Lung (tissue), 12 donors: ENCODE results near the gene CSPG4. TPM values are rescaled to one million over a fixed set of nuclear protein-coding genes. Genes with fewer than 3 reads are reported as not detected.
"Not testable (repeated sequence)": the region's sequence is repeated elsewhere in the genome, so short reads cannot be mapped to it uniquely, and the experiment has no call there.

Source experiments
- ATAC-seq: fragments of 200-7000 bp; cut with Tn5 transposase; one replicate; pipeline ENCODE4 v1.9.1; 2020; ENCODE audit warnings: moderate number of reproducible peaks; ENCODE audit not compliant: insufficient read depth, low FRiP score
- DNase-seq, 3 donors: peaks; one replicate each; pipeline ENCODE4 v3.0.0-alpha.2; 2013 to 2017
- H3K27ac ChIP-seq, 2 donors: one replicate each; pipeline ENCODE4 v1.5.1; 2013; ENCODE audit warnings: mild to moderate bottlenecking in 2 of 2, moderate library complexity in 2 of 2, control low read depth in 1 of 2, inconsistent platforms in 1 of 2, low read depth in 1 of 2, low read length in 1 of 2
- H3K27me3 ChIP-seq, 3 donors: one replicate each; pipeline ENCODE4 v1.5.1; 2013; ENCODE audit warnings: low read length in 2 of 3; ENCODE audit not compliant: control insufficient read depth in 3 of 3, insufficient read depth in 3 of 3
- H3K36me3 ChIP-seq, 4 donors: one replicate each; pipeline ENCODE4 v1.5.1; 2013; ENCODE audit warnings: low read length in 4 of 4, mild to moderate bottlenecking in 1 of 4, moderate library complexity in 1 of 4; ENCODE audit not compliant: control insufficient read depth in 4 of 4, insufficient read depth in 4 of 4
- H3K4me1 ChIP-seq, 5 donors: one replicate each; pipeline ENCODE4 v1.5.1; 2013; ENCODE audit warnings: low read length in 5 of 5, mild to moderate bottlenecking in 2 of 5, moderate library complexity in 1 of 5; ENCODE audit not compliant: control insufficient read depth in 5 of 5, insufficient read depth in 5 of 5
- H3K4me3 ChIP-seq: one replicate; pipeline ENCODE4 v1.5.1; 2013; ENCODE audit warnings: mild to moderate bottlenecking, control low read depth, moderate library complexity
- H3K9ac ChIP-seq, 2 donors: one replicate each; pipeline ENCODE4 v1.5.1; 2013; ENCODE audit warnings: low read length in 2 of 2, control low read depth in 1 of 2; ENCODE audit not compliant: insufficient read depth in 1 of 2
- H3K9me3 ChIP-seq, 4 donors: one replicate each; pipeline ENCODE4 v1.5.1; 2013; ENCODE audit warnings: low read length in 3 of 4, mild to moderate bottlenecking in 1 of 4, moderate library complexity in 1 of 4; ENCODE audit not compliant: control insufficient read depth in 4 of 4, insufficient read depth in 3 of 4
- CTCF ChIP-seq: IDR thresholded peaks from 2 replicates; pipeline ENCODE4 v1.5.1; 2012; ENCODE audit warnings: mild to moderate bottlenecking; ENCODE audit errors: control extremely low read depth, extremely low read depth
- WGBS, 2 donors: extraction: QIAGEN DNeasy Blood & Tissue Kit; methylation state at CpG; one replicate each; pipeline ENCODE4 v1.1.7; 2013; 5-methylcytosine and 5-hydroxymethylcytosine counted together
- polyA plus RNA-seq, 2 donors: library from polyadenylated mRNA; stranded (reverse); fragments of 200-250 nt; gene quantifications; one replicate each; pipeline ENCODE4 v1.2.1, GENCODE V29; 2013
- total RNA-seq, 2 donors: library from RNA; depleted of rRNA in 1 of 2; stranded (reverse); fragments of >200 nt in 1 of 2; gene quantifications; one replicate each; pipeline ENCODE4 v1.2.1, GENCODE V29; 2014 to 2021
- donor health status: control.
- donor health status: control.
- donor health status: Bipolar disorder and iron deficiency.
- donor health status: healthy.
- donor health status: DM: yes; HTN: yes; CAD: no.

The CSPG4 gene
- total and polyA plus RNA-seq, 4 donors, result 8.5 to 38.1 (median 24.2) TPM

GRCh38 chr15:75706682-75706954 is 6.0 kb downstream of the CSPG4 start:
- H3K27ac ChIP-seq, result no peak overlapping the region
- no peak for ATAC-seq
- 77 to 82% methylated on average over 2 of the region's 2 CpGs for WGBS, 2 donors

GRCh38 chr15:75705854-75706681 is 6.6 kb downstream of the CSPG4 start:
- ATAC-seq (no peak), DNase-seq (no peak)
- no peak overlapping the region for H3K4me3 ChIP-seq
- TF ChIP-seq CTCF, result no peak
- WGBS, 2 donors, result 78 to 82% methylated on average over 13 of the region's 14 CpGs
- peaks cover 0 to 24% (median 12%) of the 10 kb centered on the region in 5 donors for H3K4me1 ChIP-seq
- no peaks in the 10 kb centered on the region for H3K9me3 ChIP-seq
- no peaks in the 10 kb centered on the region for H3K27me3 ChIP-seq
- H3K9ac ChIP-seq, result no peak overlapping the region
- peak overlapping the region in 1 of 2 donors; percentile 2 for H3K27ac ChIP-seq
- peaks cover 0 to 2% (median 0%) of the 10 kb centered on the region in 4 donors for H3K36me3 ChIP-seq

More at GRCh38 chr15:75706682-75706954, 6.0 kb downstream of the CSPG4 start:
- Histone ChIP-seq H3K27me3 (no peaks in the 10 kb centered on the region), H3K36me3 (peaks cover 0 to 2% (median 0%) of the 10 kb centered on the region in 4 donors), H3K4me3 (no peak overlapping the region), H3K9ac (no peak overlapping the region), H3K9me3 (no peaks in the 10 kb centered on the region), H3K4me1 (peaks cover 0 to 19% (median 11%) of the 10 kb centered on the region in 5 donors)
- TF ChIP-seq CTCF, result no peak
- no peak for DNase-seq

- H3K4me3 ChIP-seq, H3K9ac ChIP-seq, H3K27me3 ChIP-seq, H3K9me3 ChIP-seq, DNase-seq, H3K27ac ChIP-seq, H3K36me3 ChIP-seq, ATAC-seq: not testable (repeated sequence)
- H3K4me1 ChIP-seq, result peaks cover 0 to 31% (median 14%) of the 10 kb centered on the region in 5 donors
- WGBS, 2 donors, result 89 to 91% methylated on average over 5 of the region's 5 CpGs
These were observed 7.3 kb downstream of the CSPG4 start for GRCh38 chr15:75705375-75705774.

- no peak for TF ChIP-seq CTCF
- 93% methylated on average over 9 of the region's 9 CpGs for WGBS, 2 donors
- ATAC-seq (no peak), DNase-seq (no peak)
- Histone ChIP-seq H3K36me3 (peaks cover 0 to 2% (median 0%) of the 10 kb centered on the region in 4 donors), H3K27me3 (no peaks in the 10 kb centered on the region), H3K9ac (no peak overlapping the region), H3K27ac (peak overlapping the region in 1 of 2 donors; percentile 67), H3K4me3 (no peak overlapping the region), H3K9me3 (no peaks in the 10 kb centered on the region), H3K4me1 (peaks cover 0 to 32% (median 9%) of the 10 kb centered on the region in 5 donors)
These were observed 8.0 kb downstream of the CSPG4 start for GRCh38 chr15:75704618-75705017.
